GM18502 (cell line): ENCODE data around the gene PHGDH.

Source experiments
- ATAC-seq: cut with Tn5 transposase; IDR thresholded peaks from one replicate; pipeline ENCODE4 v1.9.1; 2021; ENCODE audit warnings: mild to moderate bottlenecking; ENCODE audit not compliant: unreplicated experiment, poor library complexity

Gene PHGDH

DNA sequence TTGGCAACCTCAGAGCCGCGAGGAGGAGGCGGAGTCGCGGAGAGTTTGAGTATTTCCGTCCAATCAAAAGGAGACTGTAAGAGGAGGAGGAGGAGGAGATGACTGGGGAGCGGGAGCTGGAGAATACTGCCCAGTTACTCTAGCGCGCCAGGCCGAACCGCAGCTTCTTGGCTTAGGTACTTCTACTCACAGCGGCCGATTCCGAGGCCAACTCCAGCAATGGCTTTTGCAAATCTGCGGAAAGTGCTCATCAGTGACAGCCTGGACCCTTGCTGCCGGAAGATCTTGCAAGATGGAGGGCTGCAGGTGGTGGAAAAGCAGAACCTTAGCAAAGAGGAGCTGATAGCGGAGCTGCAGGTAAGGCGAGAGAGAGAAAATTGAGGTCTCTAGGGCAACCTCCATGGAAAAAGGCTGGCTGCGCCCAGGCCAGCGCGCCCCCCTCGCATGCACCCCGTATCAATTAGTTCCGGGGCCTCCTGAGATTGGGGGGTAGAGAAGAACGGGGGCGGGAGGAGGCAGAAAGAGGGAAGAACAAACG is at the start of gene PHGDH:
Gene PHGDH (plus strand): TSS at position 131 of the 538 bp plus-strand sequence. CDS start 89 bp downstream, at position 220.
- peak; percentile 76 for ATAC-seq

DNA sequence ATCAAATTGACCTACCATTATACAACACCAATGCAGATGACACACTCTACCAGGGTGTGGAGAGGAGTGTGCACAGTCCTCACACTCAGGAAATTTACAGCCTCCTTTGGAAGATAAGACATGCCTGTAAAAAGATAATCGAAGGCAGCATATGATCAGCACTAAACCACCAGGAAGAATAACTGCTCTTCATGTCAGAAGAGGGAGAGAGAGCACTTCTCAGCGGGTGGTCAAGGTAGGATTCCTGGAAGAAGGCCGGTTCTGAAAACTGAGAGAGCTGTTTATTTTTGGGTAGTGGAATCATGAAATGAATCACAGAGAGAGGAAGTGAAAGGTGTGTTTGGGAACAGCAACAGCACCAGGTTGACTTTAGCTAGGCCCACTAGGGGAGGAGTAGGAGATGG is 49.7 kb upstream of the PHGDH start:
- ATAC-seq, result peak; percentile 84

DNA sequence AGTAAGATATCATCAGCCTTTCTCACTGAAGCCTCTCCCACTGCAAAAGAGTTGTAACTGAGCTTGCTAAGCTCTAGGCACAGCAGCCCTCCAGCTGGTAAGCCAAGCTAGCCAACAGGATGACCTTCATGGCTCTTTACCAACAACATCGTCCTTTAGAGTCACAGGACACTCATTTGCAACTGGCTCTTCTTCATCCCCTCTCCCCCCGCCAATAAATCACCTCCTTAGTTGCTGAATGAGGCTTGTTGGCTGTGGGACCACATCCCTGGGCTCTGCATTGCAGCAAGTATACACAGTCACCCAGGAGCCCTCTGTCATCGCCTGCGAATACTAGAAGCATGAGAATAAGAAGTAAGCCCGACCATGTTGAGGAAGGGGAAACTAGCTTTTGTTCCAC is 47.7 kb upstream of the PHGDH start:
- no peak for ATAC-seq

DNA sequence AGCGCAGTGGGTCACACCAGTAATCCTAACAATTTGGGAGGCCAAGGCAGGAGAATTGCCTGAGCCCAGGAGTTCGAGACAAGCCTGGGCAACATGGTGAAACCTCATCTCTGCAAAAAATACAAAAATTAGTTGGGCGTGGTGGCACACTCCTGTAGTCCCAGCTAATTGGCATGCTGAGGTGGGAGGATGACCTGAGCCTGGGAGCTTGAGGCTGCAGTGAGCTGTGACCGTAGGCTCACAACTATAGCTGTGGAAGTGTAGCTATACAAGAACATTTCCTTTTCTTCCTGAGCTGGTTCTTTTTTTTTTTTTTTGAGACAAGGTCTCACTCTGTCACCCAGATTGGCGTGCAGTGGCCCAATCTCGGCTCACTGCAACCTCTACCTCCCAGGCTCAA is 44.6 kb upstream of the PHGDH start:
- ATAC-seq, result no peak

DNA sequence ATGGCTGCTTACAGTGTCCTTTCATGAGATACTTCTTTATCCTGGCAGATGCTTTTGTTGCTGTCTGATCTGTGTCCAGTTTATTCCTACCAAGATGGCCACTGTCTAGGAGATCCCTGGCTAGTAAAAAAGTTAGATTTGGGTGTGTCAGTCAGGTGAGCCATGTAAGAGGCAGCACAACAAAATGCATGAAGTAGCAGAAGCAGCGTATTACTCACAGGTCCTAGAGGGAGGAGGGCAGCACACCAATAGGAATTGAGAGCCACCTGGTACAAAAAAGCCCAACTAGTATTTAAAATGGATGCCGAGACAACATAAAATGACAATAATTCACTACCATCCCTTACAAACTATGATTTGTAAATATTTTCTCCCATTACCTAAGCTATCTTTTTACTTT is 40.8 kb upstream of the PHGDH start:
- no peak for ATAC-seq

DNA sequence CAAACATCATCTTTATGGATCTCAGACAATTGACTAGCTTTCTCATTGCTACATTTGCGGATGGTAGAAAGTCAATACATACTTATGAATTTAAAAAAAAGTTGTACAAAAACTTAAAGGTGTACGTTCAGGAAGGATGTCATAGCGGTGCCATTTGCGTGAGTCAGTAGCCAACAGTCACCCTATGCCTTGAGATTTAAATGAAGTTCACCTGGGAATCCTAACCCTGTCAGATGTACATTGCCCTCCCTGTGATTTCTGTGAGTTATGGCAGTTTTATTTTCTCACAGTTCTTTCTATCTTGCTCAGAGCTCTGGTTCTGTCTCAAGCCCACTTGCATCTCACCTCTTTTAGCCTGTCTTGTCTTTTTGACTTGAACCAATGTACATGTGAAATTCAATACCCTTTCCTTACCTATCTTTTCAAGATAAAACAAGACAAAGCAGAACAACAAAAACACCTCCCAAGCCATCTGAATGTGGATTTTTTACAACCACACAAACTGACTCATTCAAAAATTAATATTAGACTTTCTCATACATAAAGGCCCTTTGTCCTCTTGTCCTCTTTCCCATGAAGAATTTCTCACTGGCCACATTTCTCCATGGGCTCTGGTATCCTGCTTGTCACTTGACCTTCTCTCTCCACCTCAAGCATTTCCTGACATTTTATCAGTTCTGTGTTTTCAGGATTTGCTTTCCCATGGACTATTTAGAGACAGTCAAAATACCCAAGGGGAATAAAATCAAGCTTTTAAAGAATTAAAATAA is 38.4 kb upstream of the PHGDH start:
- no peak for ATAC-seq

DNA sequence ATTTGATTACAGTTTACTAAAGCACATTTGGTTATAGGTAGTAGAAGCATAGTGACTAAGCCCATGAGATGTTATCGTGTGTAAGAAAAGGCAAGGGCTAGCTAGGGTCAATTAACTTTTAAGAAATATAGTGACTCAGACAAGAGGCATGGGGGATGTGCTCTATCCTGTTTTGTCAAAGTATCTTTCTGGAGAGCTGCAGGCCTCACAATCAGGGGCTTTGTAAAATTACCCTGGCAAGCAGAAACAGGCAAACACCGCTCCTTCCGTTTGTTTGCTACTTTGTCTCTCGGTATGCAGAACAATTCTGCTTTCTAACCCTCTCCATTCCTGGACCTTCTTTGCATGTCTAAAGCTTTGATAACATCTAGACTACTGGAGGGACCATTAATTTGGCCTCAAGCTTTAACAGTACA is 37.6 kb upstream of the PHGDH start:
- no peak for ATAC-seq

DNA sequence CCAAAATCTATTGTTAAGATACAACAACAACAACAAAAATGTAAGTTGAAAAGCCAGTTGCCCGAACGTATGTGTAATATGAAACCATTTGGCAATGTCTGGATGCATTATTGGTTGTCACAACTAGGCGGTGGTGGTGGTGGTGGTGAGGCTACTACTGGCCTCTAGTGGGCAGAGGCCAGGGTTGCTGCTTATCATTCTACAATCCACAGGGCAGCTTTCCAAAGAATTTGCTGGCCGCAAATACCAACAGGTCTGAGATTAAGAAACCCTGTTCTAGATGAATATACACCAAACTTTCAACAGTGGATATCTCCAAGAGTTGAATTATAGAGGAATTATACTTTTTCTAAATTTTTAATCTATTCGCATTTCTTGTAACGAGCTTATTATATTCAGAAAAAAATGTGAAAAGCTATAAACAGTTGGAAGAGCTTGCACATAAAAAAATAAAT is 36.9 kb upstream of the PHGDH start:
- ATAC-seq, result peak; percentile 74

DNA sequence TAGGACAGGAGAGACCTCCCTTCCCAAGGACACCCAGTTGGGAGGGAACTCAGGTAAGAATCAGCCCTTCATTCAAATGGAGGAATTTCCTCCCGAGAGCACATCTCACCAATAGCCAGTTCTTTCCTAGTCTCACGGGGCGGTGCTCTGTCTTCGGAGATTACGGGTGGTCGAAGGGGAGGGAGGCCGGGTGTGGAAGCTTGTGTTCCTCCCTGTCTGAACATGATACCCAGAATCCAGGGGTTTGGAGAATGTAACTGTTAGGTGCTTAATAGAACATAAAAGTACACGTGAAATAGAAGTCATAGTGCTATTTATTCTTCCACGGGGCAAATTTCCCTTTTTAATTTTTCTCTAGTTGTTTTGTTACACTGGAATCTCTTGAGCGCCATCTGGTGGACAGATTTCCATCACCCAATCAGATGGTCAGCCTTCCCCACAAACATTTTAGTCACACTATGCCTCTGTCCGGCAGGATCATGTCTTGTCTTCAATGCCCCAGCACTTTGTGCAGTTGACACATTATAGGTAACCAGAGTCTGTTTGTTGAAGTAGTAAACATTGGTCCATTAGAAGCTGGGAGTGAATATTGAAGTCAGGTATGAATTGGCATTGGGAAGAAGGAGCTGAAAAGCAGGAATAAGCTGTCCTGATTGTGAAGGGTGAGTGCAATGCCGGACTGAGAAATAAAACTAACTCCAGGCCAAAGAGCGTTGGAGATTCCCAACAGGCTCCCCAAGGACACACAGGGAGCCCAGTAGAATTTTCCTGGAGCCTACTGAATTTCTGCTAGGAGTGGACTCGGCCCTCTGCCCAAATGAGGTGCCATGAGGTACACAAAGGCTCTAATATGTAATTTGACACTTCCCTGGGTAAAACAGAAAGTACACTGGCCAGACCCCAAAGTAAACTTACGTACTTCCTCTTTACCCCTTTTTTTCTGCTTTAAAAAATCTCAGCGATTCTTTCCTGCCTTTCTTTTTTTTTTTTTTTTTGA is 36.1 kb upstream of the PHGDH start:
- peak; percentile 67 for ATAC-seq

DNA sequence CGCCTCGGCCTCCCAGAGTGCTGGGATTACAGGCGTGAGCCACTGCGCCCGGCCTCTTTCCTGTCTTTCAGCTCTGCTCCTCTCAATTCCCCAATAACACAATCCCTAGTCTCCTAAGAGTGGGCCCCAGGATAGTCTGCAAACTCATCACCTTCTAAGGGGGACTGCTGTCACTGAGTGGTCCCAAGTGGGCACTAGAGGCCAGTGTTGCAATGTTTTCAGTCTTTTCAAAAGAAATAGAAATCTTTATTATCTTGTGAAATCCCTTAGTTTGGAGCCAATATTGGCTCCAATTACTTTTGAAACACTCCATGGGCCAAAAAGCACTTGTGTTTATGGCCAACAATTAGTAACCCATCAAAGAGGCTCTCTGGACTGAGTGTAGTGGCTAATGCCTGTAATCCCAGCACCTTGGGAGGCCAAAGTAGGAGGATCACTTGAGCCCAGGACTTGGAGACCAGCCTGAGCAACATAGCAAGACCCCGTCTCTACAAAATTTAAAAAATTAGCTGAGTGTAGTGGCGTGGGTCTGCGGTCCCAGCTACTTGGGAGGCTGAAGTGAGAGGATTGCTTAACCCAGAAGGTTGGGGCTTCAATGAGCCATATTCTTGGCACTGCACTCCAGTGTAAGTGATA is 35.0 kb upstream of the PHGDH start:
- ATAC-seq, result no peak

DNA sequence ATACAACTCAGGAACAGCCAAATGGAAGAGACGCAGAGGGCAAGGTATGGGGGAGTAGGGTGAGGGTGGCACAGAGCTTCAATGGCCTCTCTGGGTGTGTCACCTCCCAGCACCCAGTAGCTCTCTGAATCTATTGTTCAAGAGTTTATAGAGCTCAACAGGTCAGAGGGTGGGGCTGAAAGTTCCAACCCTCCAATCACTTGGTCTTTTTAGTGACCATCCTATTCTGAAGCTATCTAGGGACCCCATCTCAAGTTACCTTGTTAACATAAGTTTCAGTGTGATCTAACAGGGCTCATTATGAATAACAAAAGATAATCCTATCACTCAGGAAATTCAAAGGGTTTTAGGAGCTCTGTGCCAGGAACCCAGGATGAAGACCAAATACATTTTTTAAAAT is 32.5 kb upstream of the PHGDH start:
- ATAC-seq, result no peak

DNA sequence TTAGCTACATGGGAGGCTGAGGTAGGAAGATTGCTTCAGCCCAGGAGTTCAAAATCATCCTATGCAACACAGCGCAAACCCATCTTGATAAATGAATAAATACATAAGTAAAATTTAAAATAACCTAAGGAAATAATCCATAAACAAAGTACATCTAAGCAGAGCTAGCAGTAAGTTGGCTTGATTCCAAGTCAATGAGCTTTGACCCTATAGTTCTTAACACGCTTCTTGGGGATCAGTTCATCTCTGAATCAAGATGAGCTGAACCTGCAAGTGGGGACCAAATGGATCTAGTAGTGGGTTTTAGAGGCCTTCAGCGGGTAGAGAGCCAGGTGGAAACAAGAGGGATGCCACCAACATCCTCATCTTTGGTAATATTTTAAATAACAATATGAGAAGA is 31.5 kb upstream of the PHGDH start:
- ATAC-seq, result no peak

DNA sequence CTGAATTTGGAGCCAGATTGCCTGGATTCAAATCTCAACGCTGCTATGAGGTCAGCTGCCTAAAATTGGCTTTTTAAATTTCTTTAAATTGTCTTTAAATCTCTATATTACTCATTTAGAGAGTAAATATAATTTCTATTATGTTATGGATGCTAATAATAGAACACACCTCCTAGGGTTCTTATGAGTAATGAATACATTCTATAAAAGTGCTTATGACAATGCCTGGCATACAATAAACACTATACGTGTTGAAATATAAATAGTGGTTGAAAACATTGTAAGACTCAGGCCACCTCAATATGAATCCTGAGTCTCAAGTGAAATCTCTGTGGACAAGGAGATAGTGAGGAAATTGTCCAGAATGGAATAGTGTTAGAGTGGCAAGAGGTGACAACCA is 31.0 kb upstream of the PHGDH start:
- ATAC-seq, result no peak

DNA sequence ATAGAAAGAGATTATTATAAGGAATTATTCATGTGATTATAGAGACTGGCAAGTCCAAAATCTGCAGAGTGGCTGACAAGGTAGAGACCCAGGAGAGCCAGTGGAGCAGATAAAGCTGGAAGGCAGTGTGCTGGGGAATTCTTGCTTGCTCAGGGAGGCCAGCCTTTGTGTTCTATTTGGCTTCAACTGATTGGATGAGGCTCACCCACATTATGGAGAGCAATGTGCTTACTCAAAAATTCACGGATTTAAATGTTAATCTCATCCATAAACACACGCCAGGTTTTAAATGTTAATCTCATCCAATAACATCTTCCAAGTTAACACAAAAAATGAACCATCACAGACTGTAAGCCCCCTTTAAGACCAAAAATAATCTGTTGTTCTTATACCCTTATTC is 30.2 kb upstream of the PHGDH start:
- no peak for ATAC-seq

DNA sequence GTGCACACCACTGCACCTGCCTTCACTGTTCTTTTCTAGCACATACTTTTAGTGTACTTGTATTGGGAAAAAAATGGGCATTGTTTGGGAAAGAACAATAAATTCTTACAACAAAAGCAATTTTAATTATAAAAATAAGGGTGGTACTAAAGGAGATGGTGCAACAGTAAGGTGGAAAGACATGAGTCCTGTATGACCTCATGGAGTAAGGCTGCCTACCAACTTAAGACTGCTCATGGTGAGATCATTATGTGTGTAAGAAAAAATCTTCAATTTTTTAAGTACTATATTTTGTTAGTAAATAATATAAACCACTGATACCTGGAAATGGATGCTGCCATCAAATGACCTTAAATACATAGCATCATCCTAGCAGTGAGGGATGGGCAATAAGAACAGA is 29.6 kb upstream of the PHGDH start:
- no peak for ATAC-seq

DNA sequence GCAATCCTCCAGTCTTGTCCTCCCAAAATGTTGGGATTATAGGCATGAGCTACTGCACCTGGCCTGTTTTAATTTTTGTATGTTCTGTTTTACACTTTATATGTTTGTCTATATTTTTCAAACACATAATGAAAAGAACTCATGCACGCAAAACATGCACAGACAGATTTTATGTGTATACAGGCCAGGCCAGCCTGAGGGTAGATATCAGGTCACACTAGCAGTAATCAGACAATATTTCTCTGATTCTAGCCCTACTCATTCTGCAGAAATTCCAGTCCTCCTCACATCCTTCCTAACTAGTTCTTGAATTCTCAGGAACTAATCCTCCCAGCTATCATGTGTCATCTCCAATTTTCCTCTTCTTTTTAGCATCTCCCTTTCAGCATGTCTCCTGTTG is 27.8 kb upstream of the PHGDH start:
- ATAC-seq, result no peak

DNA sequence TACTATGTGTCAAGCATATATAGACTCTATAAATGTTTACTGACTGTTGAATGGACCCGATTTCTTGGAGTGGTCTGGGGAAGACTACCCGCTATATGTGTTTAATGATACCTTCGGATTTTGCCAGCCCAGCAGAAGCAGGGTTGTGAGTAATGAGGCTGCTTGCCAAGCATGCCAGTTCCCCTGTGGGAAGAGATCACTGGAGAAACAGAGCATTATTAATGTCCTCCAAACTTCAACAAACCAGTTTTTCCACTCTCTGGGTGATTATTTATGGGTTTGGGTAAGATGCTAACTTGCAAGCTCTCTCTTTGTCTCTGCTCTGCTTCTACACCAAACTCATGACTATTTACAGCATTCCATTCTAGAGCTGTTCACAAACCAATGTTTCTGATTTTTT is 25.1 kb upstream of the PHGDH start:
- no peak for ATAC-seq

DNA sequence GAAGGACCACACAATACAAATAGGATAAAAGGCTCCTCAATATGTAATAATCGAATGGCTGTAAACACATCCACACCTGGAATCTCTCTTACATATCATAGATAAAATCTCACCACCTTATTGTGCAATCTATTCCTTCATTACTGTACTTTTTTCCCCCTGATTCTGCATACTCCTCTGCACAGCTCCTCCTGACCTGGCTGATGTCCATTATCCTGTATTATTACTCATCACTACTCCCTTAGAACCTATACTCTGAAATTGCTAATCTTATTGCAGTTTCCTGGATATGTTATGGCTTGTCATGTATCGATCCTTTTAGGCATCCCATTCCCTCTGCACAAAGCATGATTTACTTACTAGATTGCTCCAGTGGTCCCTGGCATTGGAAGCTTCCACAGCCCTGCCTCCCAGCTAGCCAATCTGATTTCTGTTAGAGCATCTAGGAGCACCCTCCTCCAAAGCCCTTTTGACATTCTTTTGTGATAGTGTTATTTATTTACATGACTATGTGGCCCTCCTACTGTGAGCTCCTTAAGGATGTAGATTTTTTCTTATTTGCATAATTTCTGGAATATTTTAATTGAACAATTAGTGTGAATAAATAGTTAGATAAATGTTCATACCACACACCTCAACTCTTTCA is 24.2 kb upstream of the PHGDH start:
- ATAC-seq, result no peak

DNA sequence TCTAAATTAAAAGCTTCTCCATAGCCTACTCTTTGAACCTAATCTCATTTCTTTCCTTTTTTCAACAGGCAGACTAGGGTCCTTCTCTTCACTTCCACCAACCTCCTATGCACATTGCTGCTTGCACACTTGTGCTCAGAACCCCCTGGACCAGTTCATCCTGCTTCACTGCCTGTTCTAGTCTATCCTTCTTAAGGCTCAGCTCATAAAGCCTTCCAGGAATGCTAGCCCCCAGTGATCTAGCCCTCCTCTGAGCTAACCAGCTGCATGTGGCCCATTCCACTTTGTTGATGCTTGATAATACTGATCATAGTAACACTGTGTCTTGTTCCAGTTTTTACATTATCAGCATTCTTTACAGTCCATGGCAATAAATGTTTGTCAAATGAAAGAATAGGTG is 22.9 kb upstream of the PHGDH start:
- ATAC-seq, result no peak

DNA sequence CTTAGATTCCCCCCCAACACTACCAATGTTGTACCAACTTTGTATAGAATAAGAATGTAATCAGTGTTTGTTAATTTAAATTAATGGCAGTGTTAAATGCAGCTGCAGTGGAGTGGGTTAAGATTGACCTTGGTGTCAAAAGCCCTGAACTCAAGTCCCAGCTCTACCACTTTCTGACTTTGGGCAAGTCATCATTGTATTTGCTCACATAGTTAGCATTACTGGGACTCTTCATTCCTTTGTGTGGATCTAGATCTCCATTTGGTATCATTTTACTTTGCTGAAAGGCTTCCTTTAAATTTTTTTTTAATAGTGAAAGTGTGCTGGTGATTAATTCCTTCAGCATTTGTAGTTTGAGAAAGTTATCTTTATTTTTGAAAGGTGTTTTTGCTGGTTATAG is 22.2 kb upstream of the PHGDH start:
- no peak for ATAC-seq
